Dedifferentiated amniotic fluid mesenchymal stem cell (primary cell): ENCODE measurements around the gene MAGI1.

Experiments
- DNase-seq: peaks from one replicate; pipeline ENCODE4 v3.0.0-alpha.2; 2016; ENCODE audit errors: extremely low spot score

Gene MAGI1

DNA sequence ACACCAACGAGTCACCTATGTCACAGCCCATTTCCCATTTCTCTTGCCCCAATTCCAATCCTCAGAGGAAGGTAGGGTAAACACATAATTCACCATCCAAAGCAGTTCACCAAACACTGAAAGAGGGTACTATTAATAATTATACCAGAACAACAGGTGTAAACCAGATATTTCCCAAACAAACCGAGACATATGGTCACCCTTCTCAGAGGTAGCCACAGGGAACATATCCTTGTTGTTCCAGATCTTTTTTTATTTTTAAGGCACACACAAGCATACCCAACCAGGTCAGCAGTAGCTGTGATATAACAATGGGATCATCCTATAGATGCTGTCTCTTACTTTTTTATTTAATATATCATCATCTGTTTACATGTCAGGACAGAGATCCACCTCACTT is 24.7 kb downstream of the MAGI1 start:
- no peak for DNase-seq

DNA sequence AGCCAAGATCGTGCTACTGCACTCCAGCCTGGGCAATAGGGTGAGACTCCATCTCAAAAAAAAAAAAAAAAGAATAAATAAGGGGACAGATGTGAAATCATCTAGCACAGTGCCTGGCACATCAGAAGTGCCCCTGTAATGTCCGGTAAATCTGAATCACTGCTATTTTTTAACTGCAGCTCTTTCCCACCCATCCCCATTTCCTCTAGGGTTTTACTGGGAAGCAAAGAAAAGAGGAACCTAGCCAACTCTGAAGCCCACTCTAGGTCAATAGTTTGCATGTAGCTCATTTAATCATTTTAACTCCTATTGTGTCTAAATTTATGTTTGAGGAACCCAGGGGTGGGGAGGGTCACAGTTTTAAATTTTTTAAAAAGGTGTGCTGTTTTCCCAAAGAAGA is 26.0 kb downstream of the MAGI1 start:
- DNase-seq = no peak

DNA sequence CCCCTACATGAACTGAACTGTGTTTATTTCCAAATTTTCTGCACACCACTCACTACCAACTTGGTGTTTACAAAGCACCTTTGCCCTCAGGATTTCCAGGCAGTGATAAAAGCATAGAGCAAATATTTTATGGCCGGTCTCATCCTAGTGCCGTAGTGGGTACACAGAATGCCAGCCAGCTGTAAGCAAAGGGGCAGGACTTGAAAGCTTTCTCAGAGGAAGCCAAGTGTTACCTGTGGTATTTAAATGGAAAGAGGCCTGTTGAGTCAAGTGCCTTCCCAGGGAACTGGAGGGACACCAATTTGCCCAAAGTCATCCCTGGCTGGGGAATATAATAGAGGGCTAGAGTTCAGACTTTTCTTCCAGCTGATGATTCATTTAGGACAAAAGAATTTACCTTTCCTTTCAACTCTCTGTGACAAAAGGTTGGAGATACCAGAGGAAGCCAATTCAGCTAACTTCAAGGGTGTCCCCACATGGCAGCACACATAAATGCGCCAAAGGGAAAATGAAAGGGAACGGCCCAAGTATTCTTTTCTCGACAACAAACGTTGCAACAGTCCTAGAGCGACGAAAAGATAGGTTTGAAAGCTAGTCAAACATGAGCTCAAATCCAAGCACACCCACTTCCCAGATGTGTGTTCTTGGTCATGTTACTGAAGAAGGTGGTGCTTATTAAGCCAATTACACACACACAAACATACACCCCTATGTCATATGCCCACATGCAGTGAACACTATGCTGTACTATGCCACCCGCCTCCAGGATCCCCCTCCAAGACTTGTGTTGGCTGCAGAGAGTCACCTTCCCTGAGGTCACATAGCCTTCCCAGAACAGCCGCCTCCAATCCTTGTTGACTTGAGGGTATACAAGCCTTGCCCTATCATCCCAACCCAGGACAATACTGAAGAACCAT is 27.7 kb downstream of the MAGI1 start:
- no peak for DNase-seq

DNA sequence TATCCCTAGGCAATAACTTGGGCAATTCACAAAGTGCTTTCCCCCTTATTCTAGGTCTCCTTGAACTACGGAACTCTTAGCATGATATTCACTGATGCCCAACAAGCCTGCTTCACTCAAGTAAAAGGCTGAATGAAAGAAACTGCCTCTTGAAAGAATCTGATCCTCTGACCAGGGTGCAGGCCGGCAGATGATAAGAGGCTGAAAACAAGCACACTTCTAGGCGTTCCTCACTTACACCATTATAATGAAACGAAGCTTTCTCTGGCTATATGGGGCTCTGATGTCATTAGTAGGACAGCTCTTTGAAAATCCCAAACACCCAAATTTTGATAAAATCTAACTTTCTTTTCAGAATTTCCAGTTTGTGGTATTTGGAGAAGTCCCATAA is 28.4 kb downstream of the MAGI1 start:
- DNase-seq = no peak

DNA sequence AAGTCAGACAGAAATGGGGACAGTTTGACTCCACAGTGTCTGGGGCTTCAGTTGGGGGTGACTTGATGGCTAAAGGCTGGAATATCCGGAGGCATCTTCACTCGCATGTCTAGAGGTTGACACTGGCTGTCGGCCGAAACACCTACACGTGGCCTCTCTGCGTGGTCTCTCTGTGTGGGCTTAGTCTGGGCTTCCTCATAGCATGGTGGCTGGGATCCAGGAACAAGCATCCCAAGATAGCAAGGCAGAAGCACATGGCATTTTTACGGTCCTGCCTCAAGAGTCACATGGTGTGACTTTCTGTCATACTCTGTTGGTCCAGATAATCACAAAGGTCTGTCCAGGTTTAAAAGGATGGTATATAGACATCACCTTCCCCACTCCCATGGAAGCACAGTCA is 34.5 kb downstream of the MAGI1 start:
- no peak for DNase-seq

DNA sequence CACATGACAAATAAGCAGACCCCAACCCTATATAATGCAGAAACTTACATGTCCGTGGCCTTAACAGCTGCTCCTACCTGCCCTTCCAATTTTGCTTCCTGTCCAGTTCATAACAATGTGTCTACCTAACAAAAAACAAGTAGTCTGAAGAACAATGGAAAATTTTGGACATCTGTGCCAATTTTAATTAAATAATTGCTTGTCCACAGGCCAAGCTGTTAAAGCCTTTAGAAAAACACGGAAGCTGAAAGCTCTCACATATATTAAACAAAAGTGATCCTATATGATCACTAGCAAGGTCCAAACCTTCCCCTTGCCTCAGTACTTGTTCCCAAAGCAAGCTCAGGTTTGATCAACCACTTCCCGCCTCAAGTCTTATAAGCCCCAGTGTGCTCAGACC is 37.1 kb downstream of the MAGI1 start:
- no peak for DNase-seq

DNA sequence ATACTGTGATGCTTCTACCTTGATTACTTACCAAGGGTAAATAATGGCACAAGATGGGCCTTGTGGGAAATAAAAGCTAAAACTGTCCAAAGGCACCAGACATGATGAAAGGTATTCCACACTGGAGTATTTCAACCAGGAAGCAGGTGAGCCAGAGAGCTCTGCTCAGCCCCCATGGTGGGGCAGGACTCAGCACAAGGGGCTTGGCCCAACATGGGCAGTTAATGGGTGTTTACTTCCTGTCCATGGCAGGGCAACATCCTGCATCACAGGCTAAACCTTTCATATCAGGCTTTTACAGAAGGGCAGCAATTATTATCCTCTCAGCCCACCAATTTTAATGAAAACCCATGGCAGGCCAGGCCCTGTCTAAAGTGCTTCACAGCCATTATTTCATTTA is 38.2 kb downstream of the MAGI1 start:
- DNase-seq = no peak

DNA sequence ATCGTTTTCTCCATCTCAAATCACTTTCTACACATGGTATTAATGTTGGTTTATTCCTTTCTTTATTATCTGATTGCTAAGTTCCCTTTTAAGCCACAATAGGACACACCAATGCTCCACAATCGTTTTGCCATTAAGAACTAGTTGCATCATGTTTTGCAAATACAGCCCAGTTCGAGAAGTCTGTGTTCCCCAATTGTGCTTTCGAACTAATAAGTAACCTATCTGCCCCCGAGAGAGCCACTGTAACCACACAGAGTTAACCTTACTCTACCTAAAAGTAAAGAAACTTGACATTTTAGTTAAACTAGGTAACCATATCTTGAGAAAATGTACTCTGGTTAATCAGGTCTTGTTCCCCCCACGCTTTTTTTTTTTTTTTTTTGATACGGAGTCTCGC is 39.1 kb downstream of the MAGI1 start:
- DNase-seq = no peak

DNA sequence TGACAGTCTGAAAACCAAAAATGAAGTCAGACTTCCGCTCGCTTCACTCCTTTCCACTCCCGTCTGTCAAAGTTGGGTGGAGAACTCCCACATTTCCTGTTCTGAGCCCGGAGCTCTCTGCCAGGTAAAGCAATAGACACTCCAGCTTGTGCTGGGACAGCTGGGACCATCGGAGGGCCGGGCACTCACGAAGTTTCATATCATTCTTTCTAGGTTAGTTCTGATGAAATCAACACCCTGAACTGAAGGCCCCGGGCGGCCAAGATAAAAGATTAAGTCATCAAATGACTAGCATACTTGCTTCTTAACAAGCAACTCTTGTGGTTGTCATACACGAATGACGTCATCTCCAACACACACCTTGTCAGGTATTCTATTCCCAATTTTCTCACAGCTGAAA is 42.1 kb downstream of the MAGI1 start:
- DNase-seq = no peak

DNA sequence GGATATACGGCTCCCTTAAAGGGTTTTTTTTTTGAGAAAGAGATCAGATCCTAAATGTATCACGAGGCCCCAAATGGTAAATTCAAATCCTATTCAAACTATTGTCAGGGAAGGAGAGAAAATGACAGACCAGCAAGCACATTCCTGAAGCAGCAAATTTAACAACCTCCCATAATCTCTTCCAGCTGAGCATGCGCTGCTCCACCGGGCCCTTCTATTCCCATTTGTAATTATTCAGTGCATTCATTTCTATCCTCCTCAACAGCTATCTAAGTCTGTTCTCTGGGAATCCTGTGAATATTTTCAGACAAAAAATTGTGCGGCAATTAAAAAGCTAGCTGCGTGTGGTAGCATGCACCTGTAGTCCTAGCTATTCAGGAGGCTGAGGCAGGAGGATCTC is 43.2 kb downstream of the MAGI1 start:
- DNase-seq = no peak

DNA sequence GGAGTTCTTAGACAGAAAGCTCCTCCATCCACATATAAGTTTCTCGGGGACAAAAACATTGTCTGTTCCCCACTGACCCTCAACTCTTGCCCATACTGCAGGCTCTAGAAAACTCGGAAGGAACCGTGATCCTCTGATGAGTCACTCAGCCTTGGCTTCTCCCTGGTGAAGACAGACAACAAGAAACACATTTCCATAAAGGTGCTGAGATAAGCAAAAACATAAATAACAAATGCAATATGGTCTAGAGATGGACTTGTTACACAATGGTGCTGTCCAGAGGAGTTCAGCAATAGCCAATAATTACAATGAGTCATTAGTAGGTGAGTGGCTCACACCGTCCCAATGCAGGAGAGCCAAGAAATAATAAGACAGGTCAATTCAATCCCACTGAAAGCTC is 43.7 kb downstream of the MAGI1 start:
- no peak for DNase-seq

DNA sequence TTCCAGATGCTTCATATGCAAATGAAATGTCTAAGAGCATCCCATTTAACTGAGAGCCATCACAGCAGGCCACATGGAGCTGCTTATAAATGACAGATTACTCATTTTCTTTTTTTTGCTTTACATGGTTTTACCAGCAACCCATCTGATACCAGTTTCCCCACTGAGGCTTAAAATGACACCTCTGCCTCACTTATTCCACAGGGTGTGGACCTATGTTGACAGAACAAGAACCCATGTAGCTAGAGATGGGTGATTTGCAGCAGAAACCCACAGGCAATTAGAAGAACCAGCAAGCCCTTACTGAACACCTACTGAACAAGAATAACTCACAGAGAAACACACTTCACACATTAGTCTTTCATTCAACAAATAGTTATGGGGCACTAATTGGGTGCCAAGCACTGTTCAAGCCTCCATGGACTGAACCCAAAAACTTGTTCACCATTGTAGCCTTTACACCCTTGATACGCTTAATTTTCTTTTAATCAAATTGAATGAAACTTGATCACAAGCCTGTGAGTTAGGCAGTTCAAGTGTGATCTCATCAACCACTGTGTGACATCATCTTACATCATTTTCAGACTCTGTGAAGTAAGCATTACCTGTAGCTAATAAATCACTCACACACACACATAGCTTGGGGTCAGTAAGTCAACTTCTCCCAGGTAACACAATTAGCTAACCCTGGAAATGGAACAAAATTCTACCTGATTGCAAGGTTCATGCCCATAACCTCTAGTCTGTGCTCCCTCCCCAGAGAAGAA is 45.4 kb downstream of the MAGI1 start:
- DNase-seq = no peak

DNA sequence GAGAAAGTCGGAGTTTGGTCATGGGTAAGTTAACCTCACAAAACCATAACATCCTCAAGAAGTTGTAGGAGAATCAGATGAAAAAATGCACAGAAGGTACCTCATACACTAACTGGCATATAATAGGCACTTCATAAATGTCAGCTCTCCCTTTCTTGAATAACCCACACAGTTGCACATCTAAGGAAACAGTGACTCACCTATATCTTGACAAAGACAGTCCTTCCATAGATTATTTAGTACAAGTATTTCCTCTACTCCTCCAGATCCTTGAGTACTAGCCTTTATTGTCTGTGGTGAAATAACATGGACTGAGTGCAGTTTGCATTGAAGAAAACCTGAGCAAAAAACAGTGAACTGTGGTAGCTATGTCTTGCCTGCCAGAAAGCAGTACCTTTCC is 46.6 kb downstream of the MAGI1 start:
- DNase-seq = no peak

DNA sequence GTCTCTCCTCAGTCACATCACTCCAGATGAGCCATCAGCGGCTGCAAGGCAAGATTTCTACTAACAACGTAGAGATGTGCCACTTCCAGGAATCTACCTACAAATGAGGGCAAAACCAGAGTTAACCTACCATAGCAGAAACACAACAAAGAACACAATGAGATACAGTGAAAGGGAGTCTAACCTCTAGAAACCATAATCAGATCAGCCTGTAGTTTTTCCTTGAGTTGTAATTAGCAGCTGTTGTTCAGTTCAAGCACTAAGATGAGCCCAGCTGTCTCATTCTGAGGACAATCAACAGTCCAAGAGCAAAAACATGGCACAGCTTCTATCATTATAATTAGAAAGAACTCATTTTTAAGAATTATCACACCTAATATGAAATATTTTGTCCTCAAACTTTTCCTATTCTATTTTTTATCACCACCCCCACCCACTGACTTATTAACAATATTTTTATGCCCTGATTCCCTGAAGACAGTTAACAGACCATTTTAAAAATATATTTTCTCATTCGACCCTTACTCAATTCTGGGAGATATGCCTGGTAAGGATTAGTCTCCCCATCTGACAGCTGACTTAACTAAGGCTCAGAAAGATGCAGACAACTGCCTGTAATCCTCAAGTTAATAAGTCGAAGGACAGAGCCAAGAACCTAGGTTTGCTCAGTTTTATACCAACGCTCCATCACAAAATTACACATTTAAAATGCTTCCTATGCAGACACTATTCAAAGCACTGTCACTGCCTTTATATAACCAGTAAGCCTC is 50.1 kb downstream of the MAGI1 start:
- DNase-seq = no peak

DNA sequence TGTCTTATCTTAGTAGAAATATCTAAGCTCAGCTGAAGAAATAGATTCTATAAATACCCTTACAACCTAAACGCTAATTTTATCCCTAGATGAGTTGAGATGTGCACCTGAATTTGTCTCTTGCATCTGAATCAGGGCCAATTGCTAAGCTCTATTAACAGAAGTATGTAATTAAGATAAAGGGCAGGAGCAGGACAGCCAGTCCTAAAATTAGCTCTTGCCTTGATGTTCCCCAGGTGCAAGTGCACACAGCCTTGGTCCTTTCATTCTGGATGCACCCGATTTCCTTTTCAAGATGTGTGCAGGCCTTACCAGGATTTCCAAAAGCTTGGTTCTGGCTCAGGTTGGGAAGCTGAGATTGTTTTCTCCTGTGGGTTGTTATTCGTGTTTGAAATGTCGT is 52.4 kb downstream of the MAGI1 start:
- DNase-seq = no peak

DNA sequence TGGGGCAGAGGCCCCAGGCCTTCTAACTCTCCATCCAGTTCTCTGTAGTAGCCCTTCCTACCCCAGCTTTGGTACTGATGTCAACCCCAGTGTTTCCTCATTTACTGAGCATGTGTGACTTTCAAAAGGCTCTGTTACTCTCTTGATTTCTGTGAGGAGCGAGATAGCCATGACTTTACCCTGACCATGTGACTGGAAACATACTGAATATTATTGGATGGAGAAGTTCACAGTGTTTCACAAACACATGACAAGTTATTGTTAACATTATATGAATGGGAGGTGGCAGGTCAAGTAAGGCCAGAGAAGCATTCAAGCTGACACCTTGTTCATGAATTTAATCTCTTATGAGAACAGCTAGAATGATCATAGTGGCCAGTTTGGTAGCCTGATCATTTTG is 53.7 kb downstream of the MAGI1 start:
- no peak for DNase-seq

DNA sequence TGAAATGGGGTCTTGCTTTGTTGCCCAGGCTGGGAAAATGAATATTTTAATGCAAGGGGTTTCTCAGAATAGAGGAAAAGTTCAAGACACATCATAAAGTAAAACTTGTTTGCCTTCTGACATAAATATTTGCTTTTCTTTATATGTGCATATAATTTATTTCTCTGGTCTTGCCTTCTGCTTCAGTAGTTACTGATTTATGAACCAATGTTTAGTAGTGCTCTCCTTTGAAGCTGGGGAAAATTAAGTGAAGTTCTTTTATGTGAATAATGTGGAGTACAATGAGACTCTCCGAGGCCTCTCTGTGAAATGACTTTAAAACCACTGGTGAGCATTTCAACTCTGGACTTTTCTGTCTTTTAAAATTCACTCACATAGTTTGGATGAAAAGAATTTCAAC is 55.6 kb downstream of the MAGI1 start:
- DNase-seq = no peak

DNA sequence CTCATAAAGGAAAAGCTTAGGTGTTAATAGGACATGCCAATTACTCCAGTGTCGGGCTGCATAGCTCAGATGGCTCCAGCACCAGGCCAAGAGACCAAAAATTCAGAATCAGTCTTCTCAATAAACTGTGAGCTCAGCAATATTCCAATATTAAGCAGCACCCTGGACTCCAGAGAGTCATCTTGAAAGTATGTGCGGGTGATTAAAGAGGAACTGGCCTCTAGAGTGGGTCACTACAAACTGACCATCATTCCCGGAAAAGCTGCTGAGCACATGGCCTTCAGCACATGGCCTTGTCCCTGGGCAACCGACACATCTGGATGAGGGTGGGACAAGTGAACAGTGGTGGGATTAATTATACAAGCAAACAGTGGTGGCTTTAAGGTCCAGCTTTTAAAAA is 59.0 kb downstream of the MAGI1 start:
- DNase-seq = no peak

DNA sequence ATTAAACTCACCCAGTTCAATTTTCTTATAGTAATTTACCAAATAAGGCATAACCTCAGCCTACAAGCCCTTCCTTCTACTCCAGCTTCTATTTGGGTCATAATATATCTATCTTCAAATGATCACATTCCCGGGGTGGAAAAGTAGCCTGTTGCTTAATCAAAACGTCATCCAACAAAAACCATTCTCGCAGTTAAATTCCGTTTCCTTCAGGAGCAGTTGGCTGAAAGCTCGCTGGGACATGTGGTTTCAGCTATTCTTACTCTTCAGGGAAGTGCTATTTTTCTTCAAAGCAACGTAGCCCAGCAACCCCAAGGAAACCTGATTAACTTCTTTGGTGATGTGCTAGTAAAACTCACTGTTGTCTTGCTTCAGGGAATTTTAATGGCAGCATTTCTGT is 59.6 kb downstream of the MAGI1 start:
- DNase-seq = no peak

DNA sequence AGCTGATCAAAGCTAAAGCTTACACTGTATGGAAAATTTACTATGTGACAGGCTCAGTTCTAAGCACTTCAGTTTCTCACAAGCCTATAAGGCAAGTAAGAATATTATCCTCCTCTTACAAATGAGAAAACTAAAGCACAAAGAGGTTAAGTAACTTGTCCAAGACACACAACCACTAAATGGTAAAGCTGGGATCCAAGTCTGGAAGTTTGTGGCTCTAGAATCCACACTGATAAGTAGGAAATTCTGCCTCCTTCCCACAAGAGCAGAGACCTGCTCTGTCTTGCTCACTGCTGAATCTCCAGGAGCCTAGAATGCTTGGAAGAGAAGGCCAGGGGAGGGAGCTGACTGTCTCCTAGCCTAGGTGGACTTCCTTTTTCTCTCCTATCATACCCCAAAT is 60.6 kb downstream of the MAGI1 start:
- no peak for DNase-seq

DNA sequence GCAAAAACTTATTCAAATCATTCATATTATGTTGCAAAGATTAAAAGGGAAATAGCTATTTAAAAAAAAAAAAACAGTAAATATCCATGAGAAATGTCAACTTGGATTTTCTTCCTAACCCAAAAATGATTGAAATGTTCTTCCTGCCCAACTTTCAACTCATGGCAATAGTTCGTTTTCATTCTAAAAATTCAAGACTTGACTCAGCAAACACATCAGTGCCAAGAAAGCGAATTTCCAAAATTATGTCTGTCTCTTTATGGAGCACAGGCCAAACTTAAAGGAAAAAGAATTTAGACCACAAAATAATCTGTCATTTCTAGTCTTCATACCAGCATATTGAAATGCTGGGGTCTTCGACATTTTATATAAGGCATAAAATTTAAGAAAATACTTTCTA is 63.7 kb downstream of the MAGI1 start:
- no peak for DNase-seq

DNA sequence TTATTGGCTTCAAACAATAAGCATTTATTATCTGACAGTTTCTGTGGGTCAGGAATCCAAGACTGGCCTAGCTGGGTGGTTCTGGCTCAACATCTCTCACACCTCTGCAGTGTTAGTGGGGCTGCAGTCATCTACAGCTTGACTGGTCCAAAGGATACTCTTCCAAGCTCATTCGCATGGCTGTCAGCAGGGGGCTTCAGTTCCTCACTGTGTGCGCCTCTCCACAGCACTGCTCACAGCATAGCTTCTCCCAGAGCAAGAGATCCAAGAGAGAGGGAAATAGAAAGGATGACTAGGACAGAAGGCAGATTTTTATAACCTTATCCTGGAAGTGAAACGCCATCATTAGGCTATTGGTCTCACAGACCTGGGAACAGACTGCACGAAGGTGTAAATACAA is 64.2 kb downstream of the MAGI1 start:
- no peak for DNase-seq

DNA sequence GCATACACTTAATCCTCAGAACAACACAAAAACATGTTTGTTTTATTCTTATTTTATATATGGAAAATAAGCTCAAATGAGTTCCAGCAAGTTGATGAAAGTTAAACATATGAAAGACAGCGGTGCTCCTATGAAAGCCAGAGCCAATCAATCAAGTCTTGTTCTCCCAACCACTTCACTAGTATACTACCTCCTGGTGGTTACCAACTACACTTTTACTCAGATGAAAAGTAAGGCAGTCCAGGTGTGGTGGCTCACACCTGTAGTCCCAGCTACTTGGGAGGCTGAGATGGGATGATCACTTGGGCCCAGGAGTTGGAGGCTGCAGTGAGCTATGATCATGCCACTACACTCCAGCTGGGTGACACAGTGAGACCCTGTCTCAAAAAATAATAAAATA is 66.0 kb downstream of the MAGI1 start:
- DNase-seq = no peak
